Upper lobe of right lung (tissue), 1 donor: ENCODE measurements around the gene CDT1. TPM values are rescaled to one million over a fixed set of nuclear protein-coding genes. Genes with fewer than 3 reads are reported as not detected.

ENCODE experiments used
- ATAC-seq: fragments of 200-7000 bp; cut with Tn5 transposase; one replicate; pipeline ENCODE4 v1.9.1; 2020; ENCODE audit warnings: mild to moderate bottlenecking, moderate library complexity
- DNase-seq: peaks from one replicate; pipeline ENCODE4 v3.0.0-alpha.2; 2020
- H3K27ac ChIP-seq: fragments of 200-600 bp; one replicate; pipeline ENCODE4 v1.8.0; 2022
- H3K27me3 ChIP-seq: fragments of 200-600 bp; one replicate; pipeline ENCODE4 v1.8.0; 2022; ENCODE audit warnings: mild to moderate bottlenecking
- H3K36me3 ChIP-seq: fragments of 200-600 bp; one replicate; pipeline ENCODE4 v1.8.0; 2022
- H3K4me1 ChIP-seq: fragments of 200-600 bp; one replicate; pipeline ENCODE4 v1.8.0; 2022
- H3K4me3 ChIP-seq: fragments of 200-600 bp; one replicate; pipeline ENCODE4 v1.8.0; 2022; ENCODE audit warnings: mild to moderate bottlenecking
- H3K9me3 ChIP-seq: fragments of 200-600 bp; one replicate; pipeline ENCODE4 v1.8.0; 2022
- intact Hi-C: fragments of 100-400 bp; cut with DNase I; formaldehyde crosslinking; loops from one replicate; pipeline ENCODE4 v1.11.0; 2022
- total RNA-seq: library from RNA; stranded (reverse); fragmentation: NEBNext Ultra II Directional; extraction: Animal tissue kit (Norgen Biotek cat#: 25700); gene quantifications from one replicate; pipeline ENCODE4 v1.2.1, GENCODE V29; 2021
- TF ChIP-seq, protein P1 (sequence below): fragments of 200-600 bp; IDR thresholded peaks from one replicate; pipeline ENCODE4 v1.8.0; 2022; ENCODE audit warnings: antibody characterized with exemption
- donor health status: DM: no; HTN: yes; CAD: no; lungs with severe emphysema.

CDT1 gene
- total RNA-seq, 1 donor from 2014 or later, result 1.0 TPM

GRCh38 chr16:88839026-88839529 is 35.5 kb downstream of the CDT1 start:
- H3K4me1 ChIP-seq, result no peaks in the 10 kb centered on the region
- no peaks in the 10 kb centered on the region for H3K9me3 ChIP-seq
- peaks cover 31% of the 10 kb centered on the region for H3K36me3 ChIP-seq
- ATAC-seq (no peak), DNase-seq (no peak)
- no peak overlapping the region for H3K27ac ChIP-seq
- no peaks in the 10 kb centered on the region for H3K27me3 ChIP-seq
- H3K4me3 ChIP-seq, result no peak overlapping the region
- TF ChIP-seq, protein P1, sequence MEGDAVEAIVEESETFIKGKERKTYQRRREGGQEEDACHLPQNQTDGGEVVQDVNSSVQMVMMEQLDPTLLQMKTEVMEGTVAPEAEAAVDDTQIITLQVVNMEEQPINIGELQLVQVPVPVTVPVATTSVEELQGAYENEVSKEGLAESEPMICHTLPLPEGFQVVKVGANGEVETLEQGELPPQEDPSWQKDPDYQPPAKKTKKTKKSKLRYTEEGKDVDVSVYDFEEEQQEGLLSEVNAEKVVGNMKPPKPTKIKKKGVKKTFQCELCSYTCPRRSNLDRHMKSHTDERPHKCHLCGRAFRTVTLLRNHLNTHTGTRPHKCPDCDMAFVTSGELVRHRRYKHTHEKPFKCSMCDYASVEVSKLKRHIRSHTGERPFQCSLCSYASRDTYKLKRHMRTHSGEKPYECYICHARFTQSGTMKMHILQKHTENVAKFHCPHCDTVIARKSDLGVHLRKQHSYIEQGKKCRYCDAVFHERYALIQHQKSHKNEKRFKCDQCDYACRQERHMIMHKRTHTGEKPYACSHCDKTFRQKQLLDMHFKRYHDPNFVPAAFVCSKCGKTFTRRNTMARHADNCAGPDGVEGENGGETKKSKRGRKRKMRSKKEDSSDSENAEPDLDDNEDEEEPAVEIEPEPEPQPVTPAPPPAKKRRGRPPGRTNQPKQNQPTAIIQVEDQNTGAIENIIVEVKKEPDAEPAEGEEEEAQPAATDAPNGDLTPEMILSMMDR, result no peak
- intact Hi-C loops, result no loop called here

GRCh38 chr16:88839745-88840599 is 36.4 kb downstream of the CDT1 start:
- ATAC-seq, result no peak
- Histone ChIP-seq H3K4me1 (no peaks in the 10 kb centered on the region), H3K4me3 (no peak overlapping the region), H3K27ac (no peak overlapping the region), H3K9me3 (no peaks in the 10 kb centered on the region), H3K36me3 (peaks cover 27% of the 10 kb centered on the region), H3K27me3 (no peaks in the 10 kb centered on the region)
- TF ChIP-seq, protein P1, result no peak
- DNase-seq, result no peak
- intact Hi-C loops, result no loop called here

GRCh38 chr16:88840600-88841215 is 37.1 kb downstream of the CDT1 start:
- Histone ChIP-seq H3K9me3 (no peaks in the 10 kb centered on the region), H3K4me1 (no peaks in the 10 kb centered on the region), H3K4me3 (no peak overlapping the region), H3K36me3 (peaks cover 20% of the 10 kb centered on the region), H3K27ac (no peak overlapping the region), H3K27me3 (no peaks in the 10 kb centered on the region)
- TF ChIP-seq, protein P1, result no peak
- ATAC-seq, result no peak
- intact Hi-C loops, result no loop called here
- no peak for DNase-seq

GRCh38 chr16:88841521-88842307 is 38.1 kb downstream of the CDT1 start:
- Histone ChIP-seq H3K4me3 (no peak overlapping the region), H3K9me3 (no peaks in the 10 kb centered on the region), H3K27ac (no peak overlapping the region), H3K27me3 (no peaks in the 10 kb centered on the region), H3K36me3 (peaks cover 20% of the 10 kb centered on the region), H3K4me1 (no peaks in the 10 kb centered on the region)
- ATAC-seq (no peak), DNase-seq (no peak)
- TF ChIP-seq, protein P1, result no peak
- intact Hi-C loops, result no loop called here

DNA sequence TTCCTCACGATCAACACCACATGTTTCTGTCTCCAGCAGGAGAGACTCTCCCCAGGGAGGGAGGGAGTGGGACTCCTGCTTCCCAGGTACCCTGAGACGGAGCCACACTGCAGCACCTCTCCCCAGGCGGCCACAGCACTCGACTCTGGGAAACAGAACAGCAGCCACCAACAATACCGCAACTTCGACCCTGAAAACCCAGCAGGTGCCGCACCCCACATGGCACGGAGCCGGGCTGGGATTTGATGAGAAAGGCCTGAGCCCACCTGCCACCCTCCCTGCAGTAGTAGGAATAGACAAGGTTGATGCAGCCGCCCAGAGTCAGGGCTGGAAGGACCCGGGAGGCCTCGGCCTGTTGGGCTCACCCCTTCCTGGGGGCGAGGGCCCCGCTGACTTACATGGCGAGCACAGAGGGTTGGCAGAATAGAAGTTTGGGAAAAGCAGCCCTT is 38.7 kb downstream of the CDT1 start:
- TF ChIP-seq, protein P1, result no peak
- Histone ChIP-seq H3K9me3 (no peaks in the 10 kb centered on the region), H3K4me1 (no peaks in the 10 kb centered on the region), H3K4me3 (no peak overlapping the region), H3K27ac (no peak overlapping the region), H3K27me3 (no peaks in the 10 kb centered on the region), H3K36me3 (peaks cover 20% of the 10 kb centered on the region)
- intact Hi-C loops, result no loop called here
- no peak for DNase-seq
- no peak for ATAC-seq
